H9 (cell line): Measurements from ENCODE around the gene KANK4. TPM values are rescaled to one million over a fixed set of nuclear protein-coding genes. Genes with fewer than 3 reads are reported as not detected.
A peak's percentile ranks its signal among the peaks of the same experiment; 100 is the strongest.
"Not testable (repeated sequence)": the region's sequence is repeated elsewhere in the genome, so short reads cannot be mapped to it uniquely, and the experiment has no call there.

Experiments used
- DNase-seq: peaks from one replicate; pipeline ENCODE4 v3.0.0-alpha.2; 2017
- H2AFZ ChIP-seq: one replicate; pipeline ENCODE4 v1.6.1; 2013; ENCODE audit warnings: mild to moderate bottlenecking, low read length, control low read depth, moderate library complexity
- H2AK5ac ChIP-seq: 2 replicates; pipeline ENCODE4 v1.6.1; 2013; ENCODE audit warnings: low read length, control low read depth, mixed read lengths; ENCODE audit not compliant: insufficient read length
- H2BK120ac ChIP-seq: one replicate; pipeline ENCODE4 v1.6.1; 2013; ENCODE audit warnings: low read depth, mild to moderate bottlenecking, low read length, control low read depth, inconsistent platforms; ENCODE audit not compliant: poor library complexity, severe bottlenecking
- H2BK12ac ChIP-seq: 2 replicates; pipeline ENCODE4 v1.6.1; 2013; ENCODE audit warnings: low read length, control low read depth, mixed read lengths, low read depth; ENCODE audit not compliant: insufficient read length
- H2BK15ac ChIP-seq: 2 replicates; pipeline ENCODE4 v1.6.1; 2013; ENCODE audit warnings: low read depth, low read length, control low read depth
- H2BK20ac ChIP-seq: one replicate; pipeline ENCODE4 v1.6.1; 2013; ENCODE audit warnings: low read depth, mild to moderate bottlenecking, low read length, control low read depth, inconsistent platforms; ENCODE audit not compliant: poor library complexity, severe bottlenecking
- H2BK5ac ChIP-seq: 2 replicates; pipeline ENCODE4 v1.6.1; 2013; ENCODE audit warnings: low read length, control low read depth, mixed read lengths; ENCODE audit not compliant: insufficient read length
- H3K14ac ChIP-seq: 2 replicates; pipeline ENCODE4 v1.6.1; 2013; ENCODE audit warnings: low read length, control low read depth; ENCODE audit not compliant: insufficient read depth
- H3K18ac ChIP-seq: 2 replicates; pipeline ENCODE4 v1.6.1; 2013; ENCODE audit warnings: low read depth, mild to moderate bottlenecking, mixed read lengths, low read length, control low read depth; ENCODE audit not compliant: insufficient read length
- H3K23ac ChIP-seq: 2 replicates; pipeline ENCODE4 v1.6.1; 2013; ENCODE audit warnings: low read length, control low read depth, mixed read lengths, low read depth; ENCODE audit not compliant: insufficient read length
- H3K23me2 ChIP-seq: 2 replicates; pipeline ENCODE4 v1.6.1; 2013; ENCODE audit warnings: low read depth, mild to moderate bottlenecking, mixed read lengths, low read length, control low read depth; ENCODE audit not compliant: insufficient read length, poor library complexity, severe bottlenecking
- H3K27ac ChIP-seq: 2 replicates; pipeline ENCODE4 v1.5.1; 2013; ENCODE audit warnings: low read length, control low read depth, mixed read lengths, low read depth; ENCODE audit not compliant: insufficient read length
- H3K27me3 ChIP-seq: 2 replicates; pipeline ENCODE4 v1.6.1; 2013; ENCODE audit warnings: low read length, control low read depth, inconsistent platforms; ENCODE audit not compliant: insufficient read depth
- H3K4ac ChIP-seq: 2 replicates; pipeline ENCODE4 v1.6.1; 2013; ENCODE audit warnings: low read depth, mild to moderate bottlenecking, control low read depth, inconsistent platforms, low read length, moderate library complexity
- H3K4me1 ChIP-seq: 2 replicates; pipeline ENCODE4 v1.6.1; 2013; ENCODE audit warnings: low read length, control low read depth, inconsistent platforms; ENCODE audit not compliant: insufficient read depth
- H3K4me2 ChIP-seq: 2 replicates; pipeline ENCODE4 v1.6.1; 2013; ENCODE audit warnings: low read length, control low read depth, mixed read lengths; ENCODE audit not compliant: insufficient read length, insufficient read depth
- H3K56ac ChIP-seq: 2 replicates; pipeline ENCODE4 v1.6.1; 2013; ENCODE audit warnings: low read depth, mild to moderate bottlenecking, mixed read lengths, low read length, control low read depth; ENCODE audit not compliant: insufficient read length
- H3K79me1 ChIP-seq: 2 replicates; pipeline ENCODE4 v1.6.1; 2013; ENCODE audit warnings: low read depth, mild to moderate bottlenecking, moderate library complexity, low read length, control low read depth, inconsistent platforms; ENCODE audit not compliant: insufficient read depth, poor library complexity, severe bottlenecking
- H3K79me2 ChIP-seq: 2 replicates; pipeline ENCODE4 v1.6.1; 2013; ENCODE audit warnings: low read length, control low read depth, inconsistent platforms; ENCODE audit not compliant: insufficient read depth
- H3K9ac ChIP-seq: 2 replicates; pipeline ENCODE4 v1.6.1; 2013; ENCODE audit warnings: low read length, control low read depth, mixed read lengths; ENCODE audit not compliant: insufficient read length; ENCODE audit errors: extremely low read depth
- H3K9me3 ChIP-seq: one replicate; pipeline ENCODE4 v1.6.1; 2013; ENCODE audit warnings: low read depth, low read length, inconsistent platforms; ENCODE audit not compliant: control insufficient read depth
- H3T11ph ChIP-seq: one replicate; pipeline ENCODE4 v1.6.1; 2013; ENCODE audit warnings: mild to moderate bottlenecking, low read length, control low read depth, inconsistent platforms
- H4K20me1 ChIP-seq: one replicate; pipeline ENCODE4 v1.6.1; 2013; ENCODE audit not compliant: control insufficient read depth, insufficient read length, insufficient read depth
- H4K5ac ChIP-seq: 2 replicates; pipeline ENCODE4 v1.6.1; 2013; ENCODE audit warnings: low read depth, mild to moderate bottlenecking, mixed read lengths, low read length, control low read depth; ENCODE audit not compliant: insufficient read length
- H4K8ac ChIP-seq: replicated peaks from 2 replicates; pipeline ENCODE4 v1.6.1; 2013; ENCODE audit warnings: low read length, control low read depth, mixed read lengths, low read depth; ENCODE audit not compliant: insufficient read length
- H4K91ac ChIP-seq: 2 replicates; pipeline ENCODE4 v1.6.1; 2013; ENCODE audit warnings: low read depth, mild to moderate bottlenecking, moderate library complexity, mixed read lengths, low read length, control low read depth; ENCODE audit not compliant: insufficient read length
- H3K27ac Mint-ChIP-seq, 3 experiments: 2 replicates in 2 of 3; 3 replicates in 1 of 3; pipeline ENCODE4 v1.8.0; 2020 to 2021; ENCODE audit warnings: mixed read lengths in 3 of 3, mild to moderate bottlenecking in 1 of 3, moderate library complexity in 1 of 3
- H3K27me3 Mint-ChIP-seq: 2 replicates; pipeline ENCODE4 v1.8.0; 2021; ENCODE audit warnings: low read depth, mild to moderate bottlenecking, moderate library complexity, mixed read lengths
- H3K36me3 Mint-ChIP-seq, 3 experiments: 2 replicates in 2 of 3; 3 replicates in 1 of 3; pipeline ENCODE4 v1.8.0; 2020 to 2021; ENCODE audit warnings: low read depth in 3 of 3, mixed read lengths in 3 of 3; ENCODE audit not compliant: insufficient read depth in 1 of 3
- H3K4me1 Mint-ChIP-seq, 2 experiments: 2 replicates each; pipeline ENCODE4 v1.8.0; 2020; ENCODE audit warnings: mixed read lengths in 2 of 2
- H3K4me3 Mint-ChIP-seq, 2 experiments: 2 replicates in 1 of 2; 3 replicates in 1 of 2; pipeline ENCODE4 v1.8.0; 2020 to 2021; ENCODE audit warnings: mild to moderate bottlenecking in 2 of 2, mixed read lengths in 2 of 2, moderate library complexity in 1 of 2
- H3K9me3 Mint-ChIP-seq, 2 experiments: 2 replicates in 1 of 2; 3 replicates in 1 of 2; pipeline ENCODE4 v1.8.0; 2020; ENCODE audit warnings: mild to moderate bottlenecking in 2 of 2, mixed read lengths in 2 of 2, moderate library complexity in 1 of 2
- CTCF ChIP-seq: fragments of 200-600 bp; sonication (generic); conservative IDR thresholded peaks from 3 replicates; pipeline ENCODE4 v1.8.0; 2021; ENCODE audit warnings: antibody characterized with exemption, mild to moderate bottlenecking
- WGBS: extraction: QIAGEN DNeasy Blood & Tissue Kit; methylation state at CpG from one replicate; pipeline ENCODE4 v1.1.7; 2013; ENCODE audit warnings: missing lambda C conversion rate, low lambda C conversion rate, mixed read lengths; ENCODE audit not compliant: insufficient read length; ENCODE audit errors: extremely low coverage; 5-methylcytosine and 5-hydroxymethylcytosine counted together
- total RNA-seq: library from RNA; stranded (reverse); gene quantifications from 2 replicates; pipeline ENCODE4 v1.2.1, GENCODE V29; 2021

Gene KANK4
- total RNA-seq, 1 experiment from 2014 or later = 0.15 TPM

GRCh38 chr1:62240651-62241370, 78.4 kb downstream of the KANK4 start:
- no peak overlapping the region for H2BK15ac ChIP-seq
- no peak overlapping the region for H3T11ph ChIP-seq
- WGBS = no CpG with 5 or more reads among the region's 9 CpGs
- Mint-ChIP-seq H3K27me3 (no peaks in the 10 kb centered on the region; the same call in 1 of the 2 replicates), H3K9me3 (peaks cover 16 to 19% of the 10 kb centered on the region in 2 experiments), H3K36me3 (peaks cover 5 to 16% (median 7%) of the 10 kb centered on the region in 3 experiments; a peak in 5 of 7 replicates), H3K27ac (peak overlapping the region in 1 of 3 experiments; percentile 75; a peak in 3 of 7 replicates), H3K4me3 (no peak overlapping the region), H3K4me1 (peaks cover 27 to 43% of the 10 kb centered on the region in 2 experiments)
- no peak overlapping the region for H2BK12ac ChIP-seq
- H3K23me2 ChIP-seq = no peaks in the 10 kb centered on the region
- H3K79me1 ChIP-seq = no peaks in the 10 kb centered on the region
- H2BK120ac ChIP-seq = no peak overlapping the region
- H3K14ac ChIP-seq = no peak overlapping the region
- no peaks in the 10 kb centered on the region for H4K20me1 ChIP-seq
- no peak overlapping the region for H3K27ac ChIP-seq
- no peaks in the 10 kb centered on the region for H3K79me2 ChIP-seq
- H2AFZ ChIP-seq = no peak overlapping the region
- H3K4me1 ChIP-seq = peaks cover 3% of the 10 kb centered on the region; the same call in 1 of the 2 replicates
- no peak overlapping the region for H3K4ac ChIP-seq
- no peak overlapping the region for H3K9ac ChIP-seq
- H2BK5ac ChIP-seq = no peak overlapping the region
- no peak overlapping the region for H3K56ac ChIP-seq
- no peak overlapping the region for H2AK5ac ChIP-seq
- no peak overlapping the region for H3K18ac ChIP-seq
- no peak overlapping the region for H3K23ac ChIP-seq
- H4K91ac ChIP-seq = no peak overlapping the region
- no peak for DNase-seq
- no peak for TF ChIP-seq CTCF
- H4K5ac ChIP-seq = no peak overlapping the region
- H3K9me3 ChIP-seq = no peaks in the 10 kb centered on the region
- no peak overlapping the region for H2BK20ac ChIP-seq
- H4K8ac ChIP-seq = no peak overlapping the region
- H3K4me2 ChIP-seq = no peak overlapping the region
- H3K27me3 ChIP-seq = no peaks in the 10 kb centered on the region

- not testable (repeated sequence) for H3K9ac ChIP-seq, H4K20me1 ChIP-seq, H2BK12ac ChIP-seq, H3K27me3 Mint-ChIP-seq, H3K27ac Mint-ChIP-seq, H3K4ac ChIP-seq, H2BK5ac ChIP-seq, H3K23me2 ChIP-seq, H3K56ac ChIP-seq, H3K27me3 ChIP-seq, H3T11ph ChIP-seq, H3K27ac ChIP-seq, H2BK120ac ChIP-seq, H4K5ac ChIP-seq, H4K91ac ChIP-seq, H3K4me2 ChIP-seq, H3K79me1 ChIP-seq, H3K9me3 ChIP-seq, H3K23ac ChIP-seq, H2BK15ac ChIP-seq, H3K4me3 Mint-ChIP-seq, H2AK5ac ChIP-seq, DNase-seq, H3K14ac ChIP-seq, H4K8ac ChIP-seq, H3K18ac ChIP-seq, H2BK20ac ChIP-seq, H2AFZ ChIP-seq, H3K79me2 ChIP-seq, H3K4me1 ChIP-seq
- H3K36me3 Mint-ChIP-seq = peaks cover 5 to 14% (median 7%) of the 10 kb centered on the region in 3 experiments; a peak in 5 of 7 replicates
- H3K9me3 Mint-ChIP-seq = peaks cover 15 to 16% of the 10 kb centered on the region in 2 experiments
- WGBS = no CpG with 5 or more reads among the region's 3 CpGs
- peaks cover 24 to 41% of the 10 kb centered on the region in 2 experiments for H3K4me1 Mint-ChIP-seq
Measured at GRCh38 chr1:62239652-62240403, 79.4 kb downstream of the KANK4 start.
